HG03521 (cell line): ENCODE results near the gene C19orf12.
A peak's percentile ranks its signal among the peaks of the same experiment; 100 is the strongest.
"Not testable (repeated sequence)": the region's sequence is repeated elsewhere in the genome, so short reads cannot be mapped to it uniquely, and the experiment has no call there.

Source experiments
- ATAC-seq: cut with Tn5 transposase; IDR thresholded peaks from one replicate; pipeline ENCODE4 v1.9.1; 2021; ENCODE audit warnings: mild to moderate bottlenecking, moderate library complexity; ENCODE audit not compliant: unreplicated experiment

The C19orf12 gene

DNA sequence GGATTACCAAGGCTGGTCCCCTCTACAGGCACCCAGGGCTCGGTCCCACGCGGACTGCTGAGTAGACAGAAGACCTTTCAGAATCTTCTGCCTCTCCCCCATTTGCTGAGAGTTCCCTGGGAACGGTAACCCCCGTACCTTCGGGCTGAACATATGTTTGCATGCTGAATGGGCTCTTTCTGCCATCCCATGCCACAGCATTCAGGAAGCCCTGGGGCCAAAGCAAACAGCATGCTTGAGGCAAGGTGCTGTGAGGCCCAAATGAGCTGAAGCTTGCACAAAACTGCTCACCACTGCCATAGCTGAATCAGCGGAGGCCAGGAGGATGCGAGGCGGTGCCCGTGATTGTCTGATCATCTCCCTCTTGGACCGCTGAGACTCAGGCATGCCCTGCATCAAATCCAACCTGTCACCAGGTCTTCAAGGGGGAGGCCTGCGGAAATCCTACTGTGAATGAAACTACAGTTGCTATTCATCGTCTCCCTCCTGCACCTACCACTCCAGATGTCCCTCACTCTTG is 16.3 kb upstream of the C19orf12 start:
- ATAC-seq, result no peak

DNA sequence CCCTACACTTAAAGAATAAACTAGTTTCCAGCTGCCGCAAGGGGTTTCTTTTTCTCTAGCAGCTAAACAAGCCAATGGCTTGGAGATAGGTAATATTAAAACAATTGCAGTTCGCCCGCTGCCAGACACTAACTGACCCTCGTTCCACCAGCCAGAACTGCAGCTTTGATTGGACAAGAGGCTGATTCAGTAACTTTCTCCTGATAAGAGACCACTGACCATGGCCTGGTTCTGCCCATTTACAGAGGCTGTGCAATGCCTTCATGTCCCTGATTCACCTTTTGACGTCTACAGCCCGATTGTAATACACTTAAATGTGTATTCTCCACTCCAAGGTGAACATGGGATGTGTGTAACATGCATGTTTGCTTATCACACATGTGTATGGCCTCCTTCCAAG is 12.8 kb upstream of the C19orf12 start:
- ATAC-seq, result no peak

DNA sequence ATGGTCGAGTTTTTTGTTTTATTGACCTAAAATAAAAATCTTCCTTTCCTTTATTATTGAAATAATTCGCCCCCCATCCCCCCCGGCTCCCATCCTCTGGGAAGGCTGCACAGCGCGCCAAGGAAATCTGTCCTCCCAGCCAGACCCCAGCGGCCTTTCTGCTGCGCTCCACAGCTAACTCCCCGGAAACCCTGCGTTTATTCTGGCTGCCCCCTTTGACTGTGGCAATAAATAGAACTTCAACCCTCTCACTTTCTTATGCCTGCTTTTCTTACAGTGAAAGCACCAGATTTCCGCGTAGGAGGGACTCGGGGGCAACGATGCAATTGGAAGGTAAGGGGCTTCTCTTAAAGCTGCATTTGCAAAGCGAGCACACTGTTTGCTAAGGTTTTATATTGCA is 9.7 kb upstream of the C19orf12 start:
- ATAC-seq, result no peak

DNA sequence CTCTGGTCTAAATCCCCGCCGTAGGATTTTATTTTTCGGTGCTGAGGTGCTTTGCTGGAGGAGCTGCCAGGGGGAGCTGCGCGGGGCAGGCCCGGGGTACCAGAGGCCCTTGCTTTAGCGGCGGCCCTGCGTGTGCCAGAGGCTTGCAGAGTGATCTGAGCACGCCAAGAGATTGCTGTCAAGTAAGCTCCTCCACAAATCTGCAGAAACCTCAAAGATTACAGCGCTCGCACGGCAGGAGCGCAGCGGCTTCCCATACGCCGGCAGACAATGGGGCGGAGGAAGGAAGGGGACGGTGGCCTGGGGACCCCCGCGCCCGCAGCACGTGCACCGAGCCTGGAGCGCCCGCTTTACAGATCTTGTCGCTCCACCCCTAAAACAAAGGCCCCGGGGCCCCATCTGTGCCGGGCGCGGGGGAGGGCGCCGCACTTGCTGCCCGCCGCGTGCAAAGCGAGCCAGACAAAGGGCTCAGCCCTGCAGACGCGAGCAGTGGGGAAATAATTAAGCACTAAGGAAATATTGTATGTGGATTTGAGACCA is 9.1 kb upstream of the C19orf12 start:
- no peak for ATAC-seq

DNA sequence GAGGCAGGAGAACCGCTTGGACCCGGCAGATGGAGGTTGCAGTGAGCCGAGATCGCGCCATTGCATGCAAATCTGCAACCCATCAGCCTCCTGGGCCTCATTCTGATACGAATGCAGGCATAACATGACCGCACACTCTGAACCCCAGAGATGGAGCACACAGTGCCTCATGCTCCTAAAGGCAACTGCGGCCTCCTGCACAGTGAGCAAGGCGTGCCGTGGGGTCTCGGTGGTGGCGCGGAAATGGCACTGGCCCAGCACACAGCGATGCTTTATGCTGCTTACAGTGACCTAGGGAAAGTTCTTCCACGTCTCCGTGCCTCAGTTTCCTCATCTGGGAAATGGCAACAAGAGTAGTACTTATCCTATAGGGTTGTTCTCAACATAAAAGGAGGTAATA is 2.0 kb upstream of the C19orf12 start:
- no peak for ATAC-seq

DNA sequence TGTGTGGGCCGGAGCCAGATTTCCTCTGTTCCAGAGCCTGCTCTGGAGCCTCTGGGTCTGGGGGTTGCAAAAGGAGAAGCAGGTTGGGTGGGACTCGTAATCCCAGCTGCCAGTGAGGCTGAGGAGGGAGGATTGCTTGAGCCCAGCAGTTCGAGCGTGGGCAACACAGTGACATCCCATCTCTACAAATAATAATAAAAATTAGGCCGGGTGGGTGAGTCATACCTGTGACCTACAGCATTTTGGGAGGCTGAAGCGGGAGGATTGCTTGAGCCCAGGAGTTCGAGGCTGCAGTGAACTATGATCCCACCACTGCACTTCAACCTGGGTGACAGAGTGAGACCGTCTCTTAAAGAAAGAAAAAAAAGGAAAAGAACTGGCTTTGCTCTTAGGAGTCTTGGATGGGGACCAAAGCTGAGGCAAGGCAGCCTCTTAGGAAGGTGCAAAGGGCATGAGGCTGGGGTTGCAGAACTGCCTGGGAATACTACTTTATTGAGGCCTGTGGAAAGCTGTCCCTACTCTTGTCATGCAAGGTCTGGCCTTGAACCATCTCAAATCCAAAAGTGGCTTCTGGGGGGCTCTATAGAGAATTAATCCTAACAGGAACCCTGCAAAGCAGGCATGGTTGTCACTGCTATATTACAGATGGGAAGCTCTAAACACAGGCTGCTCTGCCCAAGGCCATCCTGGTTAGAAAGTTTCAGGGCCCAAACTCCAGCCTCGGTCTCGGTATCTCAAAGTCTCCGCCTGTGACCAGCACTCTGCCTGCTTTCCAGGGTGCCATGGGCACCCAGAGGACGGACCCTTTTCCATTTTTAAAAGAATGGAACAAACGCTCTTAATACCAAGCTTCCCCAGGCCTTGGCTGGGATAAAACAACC is 880 bp upstream of the C19orf12 start:
- no peak for ATAC-seq

DNA sequence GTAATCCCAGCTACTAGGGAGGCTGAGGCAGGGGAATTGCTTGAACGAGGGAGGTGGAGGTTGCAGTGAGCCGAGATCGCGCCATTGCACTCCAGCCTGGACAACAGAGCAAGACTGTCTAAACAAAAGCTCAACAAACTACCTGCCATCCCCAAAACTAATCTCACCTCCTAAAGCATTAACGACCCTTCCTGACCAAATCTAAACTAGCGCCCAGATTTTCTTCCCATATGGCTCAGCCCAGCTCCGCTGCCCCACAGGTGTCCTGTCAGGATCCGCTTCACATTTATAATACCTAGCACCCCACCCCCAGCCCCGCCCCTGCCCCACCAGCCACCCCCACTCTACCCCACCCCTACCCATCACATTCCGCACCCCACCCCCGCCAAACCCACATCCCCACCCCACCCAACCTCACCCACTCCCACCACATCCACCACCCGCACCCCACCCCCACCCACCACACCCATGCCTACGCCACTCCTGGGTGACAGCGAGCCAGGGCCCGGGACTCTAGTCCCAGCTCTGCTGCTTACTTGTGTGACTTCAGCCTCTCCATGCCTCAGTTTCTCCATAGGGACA is 599 bp downstream of the C19orf12 start:
- ATAC-seq, result peak; percentile 5

DNA sequence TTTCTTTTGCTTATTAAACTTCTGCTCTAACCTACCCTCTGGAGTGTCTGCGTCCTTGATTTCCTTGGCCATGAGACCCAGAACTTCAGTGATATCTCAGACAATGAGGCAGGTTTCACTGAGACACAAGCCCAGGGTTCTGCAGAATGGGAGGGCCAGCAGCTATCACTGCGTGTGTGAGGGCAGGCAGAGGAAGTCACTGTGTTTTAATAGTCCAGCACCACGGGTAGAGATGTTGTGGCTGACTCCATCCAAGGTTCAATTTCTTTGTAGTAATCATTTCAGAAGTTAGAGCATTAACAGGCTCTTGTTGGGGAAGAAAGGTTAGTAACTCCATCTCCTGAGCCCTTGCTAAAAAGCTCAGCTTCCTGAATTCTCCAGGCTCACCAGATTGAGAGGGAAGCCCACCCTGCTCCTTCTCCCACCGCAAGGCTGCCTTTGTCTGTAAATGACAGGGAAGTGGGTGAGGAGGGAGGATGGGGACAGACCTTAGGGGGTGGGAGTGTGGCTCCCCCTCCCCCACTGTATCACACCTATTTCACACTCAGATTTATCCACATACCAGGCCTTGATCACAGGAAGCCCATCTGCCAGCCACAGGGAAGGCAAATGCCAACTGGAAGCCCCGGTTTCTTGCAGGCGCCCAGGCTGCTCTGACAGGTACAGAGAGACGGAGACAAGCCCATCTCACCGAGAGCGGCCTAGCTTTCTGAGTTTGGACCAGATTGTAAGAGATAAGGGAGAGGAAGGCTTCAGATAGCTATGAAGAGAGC is 2.1 kb downstream of the C19orf12 start:
- no peak for ATAC-seq

DNA sequence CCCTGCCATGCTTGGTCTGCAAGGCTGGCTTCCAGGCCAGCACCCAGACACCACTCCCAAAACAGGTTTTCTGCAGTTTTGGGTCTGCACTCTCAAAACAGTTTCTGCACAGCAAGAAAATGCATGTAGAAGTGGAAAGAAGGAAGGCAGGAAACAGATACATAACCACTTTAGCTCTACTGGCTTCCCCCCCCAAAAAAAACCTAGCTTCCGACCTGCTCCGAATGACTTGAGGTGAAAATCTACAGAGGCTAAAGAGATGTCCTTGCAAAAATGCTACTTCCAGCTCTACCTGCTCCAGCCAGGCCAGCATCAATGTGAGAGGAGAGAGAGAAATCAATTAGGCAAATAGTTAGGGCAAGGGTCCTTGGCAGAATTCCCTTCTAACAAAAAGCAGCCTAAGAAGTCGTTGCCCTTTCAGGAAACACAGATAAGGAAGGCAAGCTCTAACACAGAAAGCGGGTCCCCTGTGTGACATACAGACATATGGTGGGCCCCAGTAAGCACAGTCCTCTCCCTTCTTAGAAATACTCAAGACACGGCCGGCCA is 3.4 kb downstream of the C19orf12 start:
- ATAC-seq, result no peak

DNA sequence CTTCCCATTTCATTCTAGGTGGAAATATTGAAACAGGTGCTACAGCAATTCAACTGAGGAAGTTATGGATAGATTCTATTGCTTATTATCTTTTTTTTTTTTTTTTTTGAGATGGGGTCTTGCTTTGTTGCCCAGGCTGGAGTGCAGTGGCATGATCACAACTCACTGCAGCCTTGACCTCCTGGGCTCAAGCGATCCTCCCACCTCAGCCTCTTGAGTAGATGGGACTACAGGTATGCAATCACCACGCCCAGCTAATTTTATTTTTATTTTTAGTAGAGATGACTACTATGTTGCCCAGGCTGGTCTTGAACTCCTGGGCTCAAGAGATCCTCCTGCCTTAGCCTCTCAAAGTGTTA is 5.6 kb downstream of the C19orf12 start:
- ATAC-seq, result not testable (repeated sequence)

DNA sequence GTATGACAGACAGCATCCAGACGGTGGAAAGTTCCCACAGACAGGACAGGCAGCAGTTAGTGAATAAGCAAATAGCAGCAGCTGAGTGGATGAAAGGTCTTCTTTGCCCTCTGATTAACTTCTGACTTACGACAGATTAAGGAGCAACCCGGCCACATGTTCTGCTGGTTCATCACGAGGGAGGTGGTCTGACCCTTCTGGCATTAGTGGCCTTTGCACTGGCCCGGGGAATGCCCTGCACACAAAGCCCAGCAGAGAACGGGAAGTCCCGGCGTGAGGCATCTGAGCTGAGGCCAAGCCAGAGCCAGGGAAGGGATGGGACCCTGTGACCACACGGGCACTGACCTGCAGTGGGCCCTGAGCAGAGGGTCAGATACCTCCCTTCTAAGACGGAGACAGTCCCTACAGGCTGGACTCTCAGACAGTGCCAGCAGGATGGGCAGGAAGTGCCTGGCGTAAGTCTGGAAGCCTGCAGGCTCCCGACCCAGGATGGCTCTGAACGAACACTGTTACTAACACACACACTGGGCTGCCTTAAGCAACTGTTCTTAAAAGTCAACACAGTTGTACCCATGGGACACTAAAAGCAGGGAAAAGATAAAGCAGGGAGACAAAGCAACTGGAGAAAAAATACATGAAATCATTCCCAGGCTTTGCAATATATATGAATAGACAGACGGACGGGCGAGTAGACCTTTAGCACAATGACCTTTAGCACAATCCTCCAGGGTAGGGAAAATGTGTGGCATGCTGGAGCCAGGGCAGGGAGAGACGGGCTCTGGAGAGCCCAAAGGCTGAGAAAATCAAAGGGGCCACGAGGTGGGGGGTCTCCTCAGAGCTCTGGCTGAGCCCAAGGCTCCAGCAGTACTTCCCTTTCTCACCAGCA is 6.3 kb downstream of the C19orf12 start:
- ATAC-seq, result no peak

DNA sequence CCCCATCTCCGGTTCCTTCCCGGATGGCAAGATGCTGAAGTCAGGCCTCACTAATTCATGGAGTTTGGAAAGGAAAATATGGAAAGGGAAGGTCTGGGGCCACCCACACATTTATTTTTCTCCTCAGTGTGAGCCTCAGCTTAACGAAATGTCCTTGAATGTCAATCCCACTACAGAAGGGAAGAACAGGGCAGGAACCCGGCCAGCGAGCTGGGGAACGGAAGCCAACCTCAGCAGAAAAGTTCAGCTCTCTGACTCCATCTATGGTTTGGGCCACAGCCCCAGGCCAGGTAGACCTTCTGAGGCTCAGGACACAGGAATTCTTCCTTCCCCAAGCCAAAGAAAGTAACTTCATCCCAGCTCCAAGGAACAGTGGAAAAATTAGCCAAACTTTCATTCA is 8.4 kb downstream of the C19orf12 start:
- ATAC-seq, result no peak

DNA sequence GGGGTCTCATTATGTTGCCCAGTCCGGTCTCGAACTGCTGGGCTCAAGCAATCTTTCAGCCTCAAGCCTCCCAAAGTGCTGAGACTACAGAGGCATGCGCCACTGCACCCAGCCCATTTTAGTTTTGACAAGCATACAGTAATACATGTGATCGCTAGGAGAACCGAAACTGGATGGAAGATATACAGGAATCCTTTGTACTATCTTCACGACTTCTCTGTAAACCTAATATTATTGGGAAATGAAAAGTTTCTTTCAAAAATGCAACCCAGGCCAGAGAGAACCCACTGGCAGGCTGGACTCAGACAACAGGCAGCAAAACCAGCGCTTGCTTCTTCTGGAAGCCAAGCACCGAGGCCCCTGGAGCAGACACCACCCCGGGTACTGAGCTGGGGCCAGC is 9.4 kb downstream of the C19orf12 start:
- ATAC-seq, result no peak

DNA sequence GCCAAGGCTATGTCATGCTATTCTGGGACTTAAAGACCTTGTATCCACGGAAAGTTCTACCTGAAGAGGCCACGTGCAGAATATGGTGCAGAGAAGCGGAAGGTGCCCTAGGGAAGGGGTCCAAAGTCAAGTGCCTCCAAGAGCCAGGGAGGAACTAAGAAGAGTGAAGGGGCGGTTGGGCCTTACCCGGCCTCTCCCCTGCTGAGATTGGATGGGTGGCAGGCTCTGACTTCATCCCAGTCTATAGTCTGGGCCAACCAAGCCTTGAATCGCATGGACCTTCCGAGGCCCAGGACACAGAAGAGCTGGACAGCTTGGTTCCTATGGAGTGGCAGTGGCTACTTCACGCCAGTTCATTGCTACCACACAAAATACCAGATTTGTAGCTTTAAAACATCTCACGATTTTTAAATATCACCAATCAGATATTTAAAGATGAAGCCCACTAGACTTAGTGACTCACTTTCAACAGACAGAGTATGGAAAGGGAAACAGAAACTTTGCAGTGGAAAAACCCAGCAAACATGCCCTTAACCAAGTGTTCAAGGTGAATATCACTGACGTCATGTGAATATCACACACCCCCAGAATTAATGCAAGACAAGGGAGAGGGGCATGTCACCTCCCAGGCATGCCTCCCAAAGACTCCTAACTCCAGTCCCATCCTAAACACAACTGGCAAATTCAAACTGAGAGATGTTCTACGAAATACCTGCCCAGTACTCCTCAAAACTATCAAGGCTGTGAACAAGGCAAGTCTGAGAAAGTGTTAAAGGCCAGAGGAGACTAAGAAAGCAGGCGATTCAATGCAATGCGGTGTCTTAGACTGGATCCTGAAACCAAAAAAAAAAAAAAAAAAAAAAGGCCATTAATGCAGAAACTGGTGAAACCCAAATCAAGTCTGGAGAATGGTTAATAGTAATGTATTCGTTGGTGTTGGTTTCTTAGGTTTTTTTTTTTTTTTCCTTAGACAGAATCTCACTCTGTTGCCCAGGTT is 10.2 kb downstream of the C19orf12 start:
- no peak for ATAC-seq

DNA sequence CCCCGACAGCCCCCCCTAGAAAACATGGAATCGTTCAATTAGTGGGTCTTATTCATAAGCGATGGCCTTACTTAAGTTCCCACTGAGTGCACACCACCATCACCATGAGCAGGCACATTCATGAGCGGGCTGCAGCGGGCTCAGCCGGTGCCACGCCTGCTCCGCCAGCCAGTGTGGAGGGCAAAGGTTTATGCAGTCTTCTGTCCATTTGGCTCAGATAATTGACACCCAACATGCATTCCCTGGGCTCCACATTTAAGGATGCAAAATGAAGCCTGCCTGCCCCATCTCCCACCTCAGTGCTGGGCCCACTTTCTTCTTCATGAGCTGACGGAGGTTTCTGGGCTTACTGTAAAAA is 12.1 kb downstream of the C19orf12 start:
- ATAC-seq, result no peak

DNA sequence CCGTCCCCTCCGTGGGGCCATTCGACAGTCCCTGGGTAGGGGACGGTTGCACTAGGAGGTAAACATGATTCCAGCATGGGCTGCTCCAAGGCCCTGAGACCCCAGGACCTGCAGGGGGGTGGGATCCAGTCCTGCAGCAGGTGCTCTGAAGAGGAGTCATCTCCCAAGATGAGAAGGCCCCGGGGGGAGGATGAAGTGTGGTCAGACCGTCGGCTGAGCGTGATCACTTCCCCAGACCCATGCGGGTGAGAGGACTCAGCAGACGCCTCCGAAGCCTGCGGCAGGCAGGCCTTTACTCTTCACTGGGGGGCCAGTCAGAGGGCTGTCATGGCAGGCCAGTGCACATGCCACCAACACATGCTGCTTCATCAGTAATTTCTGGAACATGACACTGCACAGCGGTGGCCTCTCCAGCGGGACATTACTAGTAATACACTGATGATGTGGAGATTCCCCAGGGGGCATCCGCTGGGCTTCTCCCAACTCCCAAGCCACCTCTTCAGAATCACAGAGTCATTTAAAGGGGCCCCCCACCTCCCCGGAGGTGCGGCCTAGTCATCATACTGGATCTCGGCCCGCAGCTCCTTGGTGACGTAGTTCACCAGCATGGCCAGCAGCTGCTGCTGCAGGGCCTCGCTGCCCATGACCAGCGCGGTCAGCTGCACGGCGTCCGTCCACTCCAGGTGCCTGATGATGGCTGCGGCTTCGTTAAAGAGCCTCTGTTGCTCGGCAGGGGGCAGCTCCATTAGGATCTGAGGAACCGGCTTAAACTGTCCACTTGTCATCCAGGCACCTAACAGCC is 12.7 kb downstream of the C19orf12 start:
- no peak for ATAC-seq

DNA sequence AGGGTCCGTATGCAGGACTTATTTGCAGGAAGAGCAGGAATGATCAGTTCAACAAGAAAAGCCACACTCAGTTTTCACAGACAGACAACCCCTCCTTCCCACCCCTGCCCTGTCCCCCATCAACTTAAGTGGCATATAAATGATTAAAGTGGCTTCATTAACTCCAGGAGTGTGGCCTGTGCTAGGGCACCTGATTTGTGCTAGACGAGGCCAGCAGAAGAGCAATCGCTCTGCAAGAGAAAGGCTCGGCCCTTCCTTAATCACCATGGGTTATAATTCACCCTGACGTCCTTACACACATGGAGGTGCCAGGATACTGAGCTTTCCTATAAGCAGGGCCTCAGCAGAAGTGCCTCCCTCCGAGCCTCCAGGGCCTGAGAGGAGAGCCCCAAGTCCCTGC is 14.6 kb downstream of the C19orf12 start:
- no peak for ATAC-seq

DNA sequence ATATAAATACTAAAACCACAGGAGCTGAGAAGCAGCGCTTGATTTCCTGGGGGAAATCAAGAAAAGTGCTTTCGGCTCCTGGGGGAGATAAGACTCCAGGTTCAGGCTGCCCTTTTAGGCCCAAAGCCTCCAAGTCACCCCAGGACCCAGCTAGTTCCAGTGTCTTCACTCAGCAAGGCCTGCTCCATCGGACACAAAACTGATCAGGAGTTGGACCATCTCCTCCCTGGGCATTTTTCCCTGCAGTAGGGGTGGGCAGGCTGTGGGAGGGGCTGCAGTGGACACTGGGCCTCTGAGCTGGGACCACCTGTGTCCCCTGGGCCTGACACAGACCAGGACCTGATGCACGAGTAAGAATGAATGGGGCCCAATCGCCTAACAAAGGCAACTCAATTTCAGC is 15.2 kb downstream of the C19orf12 start:
- no peak for ATAC-seq
